ENCODE data around the gene JAM3. TPM values are rescaled to one million over a fixed set of nuclear protein-coding genes. Genes with fewer than 3 reads are reported as not detected.

JAM3 gene
- total RNA-seq, 1 experiment from 2014 or later, result 36.5 TPM

GRCh38 chr11:134062265-134063123 lies 6.4 kb upstream of the JAM3 start:
- Histone ChIP-seq H4K91ac (ENCODE audit: insufficient read length, low read depth, low read length) (no peak overlapping the region), H2AK5ac (ENCODE audit: insufficient read length, low read length) (no peak overlapping the region), H3K4ac (ENCODE audit: low read depth, low read length) (no peak overlapping the region), H2BK5ac (ENCODE audit: insufficient read length, low read length) (no peak overlapping the region), H3K9ac (ENCODE audit: extremely low read depth, insufficient read length, low read length) (no peak overlapping the region), H2BK20ac (ENCODE audit: low read depth, low read length, poor library complexity, severe bottlenecking) (no peak overlapping the region), H2BK15ac (ENCODE audit: low read depth, low read length) (no peak overlapping the region), H3K23ac (ENCODE audit: insufficient read length, low read depth, low read length) (no peak overlapping the region), H3K23me2 (ENCODE audit: insufficient read length, low read depth, low read length, poor library complexity, severe bottlenecking) (no peaks in the 10 kb centered on the region), H2BK12ac (ENCODE audit: insufficient read length, low read depth, low read length) (no peak overlapping the region), H3K56ac (ENCODE audit: insufficient read length, low read depth, low read length) (no peak overlapping the region), H3K18ac (ENCODE audit: insufficient read length, low read depth, low read length) (no peak overlapping the region), H2AFZ (ENCODE audit: low read length) (no peak overlapping the region), H4K5ac (ENCODE audit: insufficient read length, low read depth, low read length) (no peak overlapping the region), H3K27me3 (ENCODE audit: insufficient read depth, low read length) (no peaks in the 10 kb centered on the region), H3K79me1 (ENCODE audit: insufficient read depth, low read depth, low read length, poor library complexity, severe bottlenecking) (no peaks in the 10 kb centered on the region), H3K79me2 (ENCODE audit: insufficient read depth, low read length) (no peaks in the 10 kb centered on the region), H3K4me1 (ENCODE audit: insufficient read depth, low read length) (no peaks in the 10 kb centered on the region; the same call in 1 of the 2 replicates), H3K9me3 (ENCODE audit: control insufficient read depth, low read depth, low read length) (no peaks in the 10 kb centered on the region), H3K14ac (ENCODE audit: insufficient read depth, low read length) (no peak overlapping the region), H3K27ac (ENCODE audit: insufficient read length, low read depth, low read length) (no peak overlapping the region), H3K4me2 (ENCODE audit: insufficient read depth, insufficient read length, low read length) (no peak overlapping the region), H3T11ph (ENCODE audit: low read length) (no peak overlapping the region), H4K20me1 (ENCODE audit: control insufficient read depth, insufficient read depth, insufficient read length) (no peaks in the 10 kb centered on the region), H4K8ac (replicated peaks; ENCODE audit: insufficient read length, low read depth, low read length) (no peak overlapping the region), H2BK120ac (ENCODE audit: low read depth, low read length, poor library complexity, severe bottlenecking) (no peak overlapping the region)
- no peak for TF ChIP-seq CTCF (conservative IDR thresholded peaks at IDR 0.05)
- no peak overlapping the region for H3K27ac Mint-ChIP-seq
- no peaks in the 10 kb centered on the region for H3K36me3 Mint-ChIP-seq (ENCODE audit: insufficient read depth in 1 of 3, low read depth in 3 of 3)
- peaks cover 26% of the 10 kb centered on the region for H3K27me3 Mint-ChIP-seq (ENCODE audit: low read depth)
- DNase-seq, result no peak
- H3K9me3 Mint-ChIP-seq, result no peaks in the 10 kb centered on the region
- no peak overlapping the region for H3K4me3 Mint-ChIP-seq
- WGBS (ENCODE audit: extremely low coverage, insufficient read length, low lambda C conversion rate), result no CpG with 5 or more reads among the region's 24 CpGs
- peaks cover 6 to 18% of the 10 kb centered on the region in 2 experiments for H3K4me1 Mint-ChIP-seq

Data from H9 (cell line).